ENCODE measurements around the gene SPIRE1.

DNA sequence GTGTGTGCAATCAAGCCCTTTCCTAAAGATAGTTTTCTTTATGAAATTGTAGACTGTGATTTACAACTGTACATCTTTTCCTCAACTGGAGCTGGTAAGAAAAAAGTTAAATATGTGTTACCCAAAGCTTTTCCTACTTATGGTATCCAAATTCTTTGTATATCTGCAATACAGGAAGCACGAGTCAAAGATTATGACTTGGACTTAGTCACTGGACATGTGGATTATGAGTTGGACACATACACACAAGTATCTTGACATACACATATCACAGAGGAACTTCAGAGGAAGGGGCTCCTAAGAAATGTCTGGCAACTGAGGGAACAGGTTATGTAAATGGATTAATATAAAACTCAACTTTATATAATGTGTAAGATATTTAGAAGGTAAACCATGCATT lies 215.0 kb downstream of the SPIRE1 start:
- TF ChIP-seq CTCF (IDR thresholded peaks at IDR 0.05) (no peak), POLR2A (IDR thresholded peaks at IDR 0.05) (no peak)
